Activated CD4-positive, CD25-positive, alpha-beta regulatory T cell treated with anti-CD3 and anti-CD28 coated beads, Interleukin-2, amount 50 U/mL, for 16 hours (primary cell): Measurements from ENCODE around the gene PSMB5.

Experiments used
- DNase-seq: peaks from one replicate; pipeline ENCODE4 v3.0.0-alpha.2; 2020; ENCODE audit warnings: low read depth, low spot score

Gene PSMB5

GRCh38 chr14:23058654-23059504 lies 24.2 kb upstream of the PSMB5 start:
- DNase-seq = no peak

- DNase-seq = peak; percentile 69
These were observed 23.3 kb upstream of the PSMB5 start for GRCh38 chr14:23057757-23058653.

- peak; percentile 26 for DNase-seq
These were observed 22.5 kb upstream of the PSMB5 start, which contains the start of gene CDH24 for GRCh38 chr14:23056956-23057756. Gene CDH24, minus strand, starts transcription at chr14:23057520. Its CDS starts 1,787 bp downstream, at chr14:23055733.

GRCh38 chr14:23056145-23056955 lies 21.6 kb upstream of the PSMB5 start:
- peak; percentile 40 for DNase-seq

GRCh38 chr14:23055621-23056144 lies 21.0 kb upstream of the PSMB5 start:
- no peak for DNase-seq

- DNase-seq = no peak
These were observed 20.4 kb upstream of the PSMB5 start for GRCh38 chr14:23055147-23055550.

GRCh38 chr14:23054000-23054811 lies 19.5 kb upstream of the PSMB5 start:
- no peak for DNase-seq

GRCh38 chr14:23053426-23053825 lies 18.7 kb upstream of the PSMB5 start:
- no peak for DNase-seq

- no peak for DNase-seq
These were observed 18.0 kb upstream of the PSMB5 start for GRCh38 chr14:23052671-23053070.

- no peak for DNase-seq
These were observed 17.5 kb upstream of the PSMB5 start for GRCh38 chr14:23052182-23052623.

GRCh38 chr14:23051141-23052057 lies 16.7 kb upstream of the PSMB5 start:
- no peak for DNase-seq

GRCh38 chr14:23049011-23049410 lies 14.3 kb upstream of the PSMB5 start:
- DNase-seq = no peak

- DNase-seq = no peak
These were observed 13.3 kb upstream of the PSMB5 start for GRCh38 chr14:23047751-23048693.

GRCh38 chr14:23047034-23047634 lies 12.4 kb upstream of the PSMB5 start:
- no peak for DNase-seq

- DNase-seq = no peak
These were observed 11.0 kb upstream of the PSMB5 start for GRCh38 chr14:23045419-23046357.

GRCh38 chr14:23044840-23045239 lies 10.1 kb upstream of the PSMB5 start:
- no peak for DNase-seq
